Uterus (tissue), 2 donors: ENCODE data around the gene ERCC6L2.

ENCODE experiments used
- POLR2A ChIP-seq, 2 donors: fragments of 450-650 bp; IDR thresholded peaks; one replicate each; pipeline ENCODE4 v1.6.1; 2016; ENCODE audit warnings: antibody characterized with exemption in 2 of 2, mild to moderate bottlenecking in 1 of 2, moderate library complexity in 1 of 2
- TF ChIP-seq, protein P1 (sequence below), 4 experiments: fragments of 200-600 bp in 2 of 4; fragments of 450-650 bp in 2 of 4; sonication (generic) in 2 of 4; IDR thresholded peaks; one replicate each; pipeline ENCODE4 v1.5.1; 2016 to 2019; ENCODE audit warnings: antibody characterized with exemption in 4 of 4, mild to moderate bottlenecking in 2 of 4, moderate library complexity in 1 of 4

- TF ChIP-seq, protein P1, sequence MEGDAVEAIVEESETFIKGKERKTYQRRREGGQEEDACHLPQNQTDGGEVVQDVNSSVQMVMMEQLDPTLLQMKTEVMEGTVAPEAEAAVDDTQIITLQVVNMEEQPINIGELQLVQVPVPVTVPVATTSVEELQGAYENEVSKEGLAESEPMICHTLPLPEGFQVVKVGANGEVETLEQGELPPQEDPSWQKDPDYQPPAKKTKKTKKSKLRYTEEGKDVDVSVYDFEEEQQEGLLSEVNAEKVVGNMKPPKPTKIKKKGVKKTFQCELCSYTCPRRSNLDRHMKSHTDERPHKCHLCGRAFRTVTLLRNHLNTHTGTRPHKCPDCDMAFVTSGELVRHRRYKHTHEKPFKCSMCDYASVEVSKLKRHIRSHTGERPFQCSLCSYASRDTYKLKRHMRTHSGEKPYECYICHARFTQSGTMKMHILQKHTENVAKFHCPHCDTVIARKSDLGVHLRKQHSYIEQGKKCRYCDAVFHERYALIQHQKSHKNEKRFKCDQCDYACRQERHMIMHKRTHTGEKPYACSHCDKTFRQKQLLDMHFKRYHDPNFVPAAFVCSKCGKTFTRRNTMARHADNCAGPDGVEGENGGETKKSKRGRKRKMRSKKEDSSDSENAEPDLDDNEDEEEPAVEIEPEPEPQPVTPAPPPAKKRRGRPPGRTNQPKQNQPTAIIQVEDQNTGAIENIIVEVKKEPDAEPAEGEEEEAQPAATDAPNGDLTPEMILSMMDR (IDR thresholded peaks at IDR 0.05): no peak
- no peak for TF ChIP-seq POLR2A (IDR thresholded peaks at IDR 0.05)
Measured at GRCh38 chr9:95963659-95964058, 88.2 kb downstream of the ERCC6L2 start.
